ENCODE measurements around the gene ANKRD16. TPM values are rescaled to one million over a fixed set of nuclear protein-coding genes. Genes with fewer than 3 reads are reported as not detected.
A peak's percentile ranks its signal among the peaks of the same experiment; 100 is the strongest.
"Not testable (repeated sequence)": the region's sequence is repeated elsewhere in the genome, so short reads cannot be mapped to it uniquely, and the experiment has no call there.

Gene ANKRD16
- total RNA-seq, 1 experiment from 2014 or later: 5.8 TPM

DNA sequence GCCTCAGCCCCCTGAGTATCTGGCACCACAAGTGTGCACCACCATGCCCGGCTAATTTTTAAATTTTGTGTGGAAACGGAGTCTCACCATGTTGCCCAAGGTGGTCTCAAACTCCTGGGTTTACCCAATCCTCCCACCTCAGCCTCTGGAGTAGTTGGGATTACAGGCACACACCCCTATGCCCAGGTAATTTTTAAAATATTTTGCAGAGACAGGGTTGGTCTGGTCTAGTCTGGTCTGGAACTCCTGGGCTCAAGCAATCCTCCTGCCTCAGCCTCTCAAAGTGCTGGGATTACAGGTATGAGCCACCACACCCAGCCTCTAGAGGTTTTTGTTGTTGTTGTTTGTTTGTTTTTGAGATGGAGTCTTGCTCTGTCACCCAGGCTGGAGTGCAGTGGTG, 53.5 kb downstream of the ANKRD16 start:
- not testable (repeated sequence) for DNase-seq (ENCODE audit: low read depth)

DNA sequence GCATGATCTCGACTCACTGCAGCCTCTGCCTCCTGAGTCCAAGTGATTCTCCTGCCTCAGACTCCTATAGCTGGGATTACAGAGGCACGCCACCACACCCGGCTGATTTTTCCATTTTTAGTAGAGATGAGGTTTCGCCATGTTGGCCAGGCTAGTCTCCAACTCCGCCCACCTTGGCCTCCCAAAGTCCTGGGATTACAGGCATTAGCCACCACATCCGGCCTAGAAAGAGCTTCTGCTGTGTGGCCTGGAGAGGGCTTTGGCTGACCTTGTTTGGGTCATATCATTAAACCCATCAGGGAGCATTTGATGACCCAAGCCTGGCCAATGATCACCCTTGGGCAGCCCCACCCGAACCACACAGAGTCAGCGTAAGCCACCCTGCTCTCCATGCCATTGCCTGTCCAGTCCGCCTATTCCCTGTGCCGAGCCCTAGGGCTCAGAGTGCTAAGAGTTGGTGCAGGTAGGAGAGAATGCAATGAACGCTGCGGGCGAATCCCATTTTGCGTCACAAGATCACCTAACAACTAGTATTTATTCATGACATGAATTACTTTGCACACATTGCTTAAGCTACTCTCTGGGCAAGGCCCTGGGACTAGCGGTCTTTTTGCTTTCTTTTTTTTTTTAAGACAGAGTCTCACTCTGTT, 54.1 kb downstream of the ANKRD16 start:
- peak; percentile 17 for DNase-seq (ENCODE audit: low read depth)

DNA sequence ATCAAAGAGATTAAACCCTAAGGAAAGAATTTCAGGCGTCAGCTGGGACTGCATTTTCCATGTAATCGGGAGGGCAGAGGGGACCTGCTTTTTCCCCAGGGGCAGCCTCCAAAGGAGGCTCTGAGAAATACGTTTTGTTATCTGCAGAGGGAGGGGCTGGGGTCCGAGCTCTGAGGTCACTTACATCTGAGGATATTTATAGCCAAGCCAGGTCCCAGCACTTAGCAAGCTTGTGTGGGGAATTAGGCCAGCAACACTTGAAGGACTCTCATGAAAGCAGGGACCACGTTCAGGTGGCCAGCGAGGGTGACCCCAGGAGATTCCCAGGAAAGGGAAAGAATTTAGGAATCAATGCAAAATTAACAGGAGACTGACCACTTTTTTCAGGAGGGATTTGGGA, 55.9 kb downstream of the ANKRD16 start:
- DNase-seq (ENCODE audit: low read depth): no peak

DNA sequence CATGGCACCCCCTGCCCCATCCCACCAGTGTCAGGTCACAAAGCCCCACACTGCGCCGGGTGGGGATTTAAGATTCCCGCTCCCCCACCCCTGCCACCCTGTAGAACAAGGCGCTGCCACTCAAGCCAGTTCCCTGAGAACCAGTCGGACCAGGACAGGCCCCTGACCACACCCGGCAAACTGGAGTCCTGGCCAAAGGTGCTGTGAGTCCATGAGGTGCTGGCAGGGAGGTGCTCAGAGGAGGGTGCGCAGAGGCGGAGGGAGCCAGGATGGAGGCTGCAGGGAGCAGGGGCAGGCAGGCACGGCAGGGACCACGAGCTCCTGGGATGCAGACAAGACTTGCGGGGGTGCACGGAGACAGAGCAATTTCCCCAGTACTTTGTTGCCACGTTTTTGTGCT, 56.7 kb downstream of the ANKRD16 start:
- no peak for DNase-seq (ENCODE audit: low read depth)

DNA sequence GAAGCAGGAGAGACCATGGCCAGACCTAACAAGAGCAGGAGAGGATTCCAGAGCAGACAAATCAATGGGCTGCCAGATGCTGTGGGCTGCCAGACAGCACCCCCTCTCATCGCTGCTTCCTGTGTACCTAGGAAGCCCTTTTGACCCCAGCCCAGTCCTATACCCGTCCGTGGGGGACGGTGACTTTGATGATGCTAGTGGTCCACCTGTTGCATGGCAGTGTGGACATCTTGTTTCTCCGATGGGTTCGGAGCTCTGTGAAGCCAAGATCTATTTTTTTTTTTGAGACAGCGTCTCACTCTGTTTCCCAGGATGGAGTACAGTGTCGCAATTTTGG, 58.3 kb downstream of the ANKRD16 start:
- DNase-seq (ENCODE audit: low read depth): no peak

DNA sequence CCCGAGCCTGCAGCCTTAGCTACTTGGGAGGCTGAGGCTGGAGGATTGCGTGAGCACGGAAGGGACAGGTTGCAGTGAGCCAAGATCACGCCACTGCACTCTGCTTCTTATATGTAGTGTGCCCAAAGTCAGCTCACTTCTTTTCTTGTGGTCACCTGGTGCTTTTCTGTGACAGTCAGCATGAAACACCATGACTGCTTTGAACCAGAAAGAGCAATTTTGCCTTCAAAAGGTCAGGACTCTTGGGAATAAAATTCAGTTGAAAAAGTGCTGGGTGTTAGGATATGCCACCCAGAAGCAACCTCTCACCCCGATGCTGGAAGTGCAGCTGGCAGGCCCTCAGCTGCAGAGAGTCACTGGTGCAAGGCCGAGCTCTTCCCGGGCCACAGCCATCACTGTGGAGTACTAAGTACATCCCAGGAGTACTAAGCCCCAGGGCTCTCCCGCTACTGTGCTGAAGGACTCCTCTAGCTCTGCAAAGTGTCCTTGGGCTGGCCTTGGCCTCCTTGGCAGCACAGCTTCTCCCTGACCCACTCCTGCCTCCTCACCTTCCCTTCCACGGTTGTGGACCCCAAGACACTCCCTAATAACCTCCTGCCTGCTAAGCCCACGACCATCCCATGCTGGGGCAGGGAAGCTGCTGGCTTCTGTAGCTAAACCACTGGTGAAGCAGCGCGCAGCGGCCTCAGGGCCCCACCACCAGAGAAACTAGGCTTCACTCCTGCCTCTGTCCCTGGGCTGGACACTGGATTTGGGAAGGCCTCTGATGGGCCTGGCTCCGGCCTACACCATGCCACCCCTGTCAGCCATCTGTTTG, 58.9 kb downstream of the ANKRD16 start:
- DNase-seq (ENCODE audit: low read depth): no peak

DNA sequence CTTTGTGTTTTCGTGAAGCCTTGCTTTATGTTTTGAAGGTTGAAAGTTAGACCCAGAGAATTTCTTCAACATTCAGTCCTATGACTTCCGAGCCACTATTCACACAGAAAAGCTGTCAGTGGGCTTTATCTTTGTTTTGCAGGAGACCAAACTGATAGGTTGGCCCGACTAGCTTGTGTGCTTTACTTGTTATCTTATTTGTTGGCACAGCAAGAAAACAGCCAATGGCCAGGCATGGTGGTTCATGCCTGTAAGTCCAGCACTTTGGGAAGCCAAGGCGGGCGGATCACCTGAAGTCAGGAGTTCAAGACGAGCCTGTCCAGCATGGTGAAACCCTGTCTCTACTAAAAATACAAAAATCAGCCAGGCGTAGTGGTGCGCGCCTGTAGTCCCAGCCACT, 60.4 kb downstream of the ANKRD16 start:
- no peak for DNase-seq (ENCODE audit: low read depth)

DNA sequence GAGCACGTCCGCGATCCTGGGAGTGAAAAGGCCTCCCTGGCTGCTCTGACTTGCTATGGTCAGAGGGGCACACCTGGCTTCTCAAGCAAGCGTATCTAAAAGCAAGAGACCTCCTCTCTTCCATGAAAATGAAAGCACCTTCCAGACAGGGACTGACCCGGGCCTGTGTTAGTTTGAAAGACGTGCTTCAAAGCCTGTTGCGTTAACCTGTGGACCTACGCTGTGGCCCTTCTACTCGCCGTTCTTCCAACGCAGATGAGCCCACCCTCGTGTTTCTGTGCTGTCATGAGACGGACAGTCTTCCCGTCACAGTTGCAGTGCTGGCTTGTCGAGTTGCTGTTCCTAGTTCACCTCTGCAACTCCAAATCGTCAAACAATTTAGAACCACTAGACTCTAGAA, 61.0 kb downstream of the ANKRD16 start:
- DNase-seq (ENCODE audit: low read depth): no peak

DNA sequence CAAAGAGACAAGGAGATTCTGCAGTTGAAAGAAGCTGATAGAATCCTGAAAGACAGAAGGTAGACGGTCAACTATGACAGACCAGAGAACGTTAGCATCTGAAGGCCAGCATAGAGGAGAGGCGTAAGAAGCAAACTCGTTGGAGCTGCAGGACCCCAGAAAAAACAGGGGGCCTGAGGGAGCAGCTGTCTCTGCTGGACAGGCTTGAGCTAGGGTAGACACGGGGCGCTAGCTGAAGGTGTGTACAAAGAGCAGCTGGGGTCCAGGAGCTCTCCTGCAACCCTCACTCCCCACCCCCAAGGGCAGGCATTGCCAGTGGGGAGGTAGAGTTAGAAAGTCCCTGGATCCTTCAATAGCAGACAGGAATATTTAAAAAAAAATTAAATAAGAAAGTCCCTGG, 61.9 kb downstream of the ANKRD16 start:
- no peak for DNase-seq (ENCODE audit: low read depth)

DNA sequence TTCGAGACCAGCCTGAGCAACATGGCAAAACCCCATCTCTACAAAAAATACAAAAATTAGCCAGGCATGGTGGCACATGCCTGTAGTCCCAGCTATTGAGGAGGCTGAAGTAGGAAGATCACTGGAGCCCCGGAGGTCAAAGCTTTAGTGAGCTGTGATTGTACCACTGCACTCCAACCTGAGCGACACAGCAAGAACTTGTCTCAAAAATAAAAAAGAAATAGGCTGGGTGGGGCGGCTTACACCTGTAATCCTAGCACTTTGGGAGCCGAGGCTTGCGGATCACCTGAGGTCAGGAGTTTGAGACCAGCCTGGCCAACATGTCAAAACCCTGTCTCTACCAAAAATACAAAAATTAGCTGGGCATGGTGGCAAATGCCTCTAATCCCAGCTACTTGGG, 63.2 kb downstream of the ANKRD16 start:
- DNase-seq (ENCODE audit: low read depth): not testable (repeated sequence)

DNA sequence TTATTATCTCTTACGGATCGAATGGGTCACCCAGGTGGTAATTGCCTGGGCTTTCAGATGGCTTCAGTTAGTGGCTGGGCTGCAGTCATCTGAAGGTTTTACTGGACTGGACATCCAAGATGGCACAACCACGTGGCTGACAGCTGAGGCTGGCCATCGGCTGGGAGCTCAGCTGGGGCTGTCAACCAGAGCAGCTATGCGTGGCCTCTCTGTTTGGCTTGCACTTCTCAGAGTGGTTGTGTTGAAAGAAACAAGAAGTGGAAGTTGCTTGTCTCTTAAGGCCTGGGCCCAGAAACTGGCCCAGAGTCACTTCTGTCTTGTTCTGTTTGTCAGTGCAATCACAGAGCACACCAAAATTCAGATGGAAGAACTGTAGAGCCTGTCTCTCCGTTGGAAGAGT, 70.8 kb downstream of the ANKRD16 start:
- no peak for DNase-seq (ENCODE audit: low read depth)

DNA sequence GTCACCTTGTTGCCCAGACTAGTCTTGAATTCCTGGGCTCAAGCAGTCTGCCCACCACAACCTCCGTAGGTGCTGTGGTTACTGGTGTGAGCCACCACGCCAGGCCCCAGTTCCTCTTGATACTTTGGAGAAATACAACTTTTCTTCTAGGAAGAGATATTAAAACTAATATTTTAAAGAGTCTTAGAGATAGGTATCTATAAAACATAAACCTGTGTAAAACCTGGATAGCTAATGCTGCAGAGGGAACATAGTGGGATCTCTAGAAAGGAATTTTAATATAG, 71.7 kb downstream of the ANKRD16 start:
- no peak for DNase-seq (ENCODE audit: low read depth)

DNA sequence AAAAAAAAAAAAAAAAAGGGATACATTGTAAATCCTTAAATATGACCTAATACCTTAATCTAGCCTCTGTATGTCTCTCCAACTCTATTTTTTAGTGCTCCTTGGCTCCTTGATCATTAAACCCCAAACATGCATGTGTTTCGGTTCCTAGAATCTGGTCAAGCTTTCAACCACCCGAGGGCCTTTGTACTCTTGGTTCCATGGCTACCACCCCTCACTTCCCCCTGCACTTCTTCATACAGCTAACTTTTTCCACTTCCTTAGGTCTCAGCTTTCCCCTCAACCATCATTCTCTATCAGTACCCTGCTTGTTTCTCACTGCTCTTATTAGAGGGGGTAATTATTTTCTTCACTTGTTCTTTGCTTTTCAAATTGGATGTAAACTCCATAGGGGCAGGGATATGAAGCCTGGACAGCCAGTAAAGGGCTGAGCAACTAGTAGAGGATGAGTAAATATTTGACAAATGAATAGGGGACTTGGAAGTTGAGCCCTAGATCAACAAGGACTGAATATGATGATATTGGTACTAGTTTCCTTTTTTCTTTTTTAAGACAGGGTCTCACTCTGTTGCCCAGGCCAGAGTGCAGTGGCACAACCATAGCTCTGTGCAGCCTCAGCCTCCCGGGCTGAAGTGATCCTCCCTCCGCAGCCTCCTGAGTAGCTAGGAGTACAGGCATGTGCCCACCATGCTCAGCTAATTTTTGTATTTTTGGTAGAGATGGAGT, 72.2 kb downstream of the ANKRD16 start:
- DNase-seq (ENCODE audit: low read depth): no peak

DNA sequence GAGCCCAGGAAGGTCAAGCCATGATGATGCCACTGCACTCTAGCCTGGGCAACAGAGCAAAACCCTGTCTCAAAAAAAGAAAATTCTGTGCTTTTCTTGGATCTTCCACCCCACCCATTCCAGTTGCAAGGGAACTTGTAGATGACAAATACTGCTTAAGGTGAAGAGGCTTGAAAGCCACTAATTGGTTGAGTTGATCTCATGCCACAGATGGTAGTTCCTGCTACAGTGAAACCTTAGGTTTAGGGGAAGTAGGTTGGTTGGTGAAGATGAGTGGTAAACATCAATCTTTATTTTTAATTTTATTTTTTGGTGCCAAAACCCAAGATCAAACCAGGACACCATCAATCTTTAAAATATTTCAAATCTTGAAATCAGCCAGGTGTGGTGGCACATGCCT, 73.5 kb downstream of the ANKRD16 start:
- DNase-seq (ENCODE audit: low read depth): no peak

DNA sequence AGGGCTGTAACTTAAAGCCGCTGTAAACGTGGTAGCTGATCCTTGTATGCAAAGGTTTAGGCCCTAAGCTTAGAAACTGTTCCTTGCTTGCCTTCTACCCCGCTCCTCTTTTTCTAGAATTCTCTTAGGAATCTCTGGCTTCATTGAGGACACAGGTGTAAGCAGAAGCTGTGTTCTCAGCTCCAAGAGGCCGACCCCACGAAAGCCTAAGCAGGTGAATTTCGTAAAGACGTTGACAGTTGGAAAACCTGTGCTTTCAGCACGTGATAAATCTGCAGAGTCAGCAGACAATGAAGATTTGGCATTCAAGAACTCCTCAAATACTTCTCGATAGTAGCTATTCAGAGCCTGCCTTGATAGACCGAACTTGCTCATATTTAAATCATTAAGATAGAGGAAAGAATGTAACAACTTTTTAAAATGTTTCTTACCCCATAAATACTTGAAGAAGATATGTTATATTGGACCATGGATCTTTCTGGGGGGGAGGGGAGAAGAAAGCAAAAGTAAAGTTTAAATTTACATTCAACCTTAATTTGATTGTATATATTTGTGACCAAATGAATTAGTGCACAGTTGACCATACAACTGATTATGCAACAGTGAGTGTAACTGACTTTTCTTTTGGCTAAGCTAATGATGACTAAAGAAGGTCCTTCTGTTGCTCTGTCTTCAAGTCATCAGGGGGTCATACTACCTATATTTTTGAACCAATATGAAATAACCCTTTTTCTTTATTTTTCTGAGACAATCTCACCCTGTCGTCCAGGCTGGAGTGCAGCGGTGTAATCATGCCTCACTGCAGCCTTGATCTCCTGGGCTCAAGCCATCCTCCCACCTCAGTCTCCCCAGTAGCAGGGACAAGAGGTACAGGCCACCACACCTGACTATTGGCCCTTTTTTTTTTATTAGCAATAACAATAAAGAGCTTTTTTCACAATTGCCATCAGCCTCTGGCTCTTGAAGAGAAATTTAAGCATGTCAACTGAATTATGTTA, 75.3 kb downstream of the ANKRD16 start:
- peak; percentile 6 for DNase-seq (ENCODE audit: low read depth)

DNA sequence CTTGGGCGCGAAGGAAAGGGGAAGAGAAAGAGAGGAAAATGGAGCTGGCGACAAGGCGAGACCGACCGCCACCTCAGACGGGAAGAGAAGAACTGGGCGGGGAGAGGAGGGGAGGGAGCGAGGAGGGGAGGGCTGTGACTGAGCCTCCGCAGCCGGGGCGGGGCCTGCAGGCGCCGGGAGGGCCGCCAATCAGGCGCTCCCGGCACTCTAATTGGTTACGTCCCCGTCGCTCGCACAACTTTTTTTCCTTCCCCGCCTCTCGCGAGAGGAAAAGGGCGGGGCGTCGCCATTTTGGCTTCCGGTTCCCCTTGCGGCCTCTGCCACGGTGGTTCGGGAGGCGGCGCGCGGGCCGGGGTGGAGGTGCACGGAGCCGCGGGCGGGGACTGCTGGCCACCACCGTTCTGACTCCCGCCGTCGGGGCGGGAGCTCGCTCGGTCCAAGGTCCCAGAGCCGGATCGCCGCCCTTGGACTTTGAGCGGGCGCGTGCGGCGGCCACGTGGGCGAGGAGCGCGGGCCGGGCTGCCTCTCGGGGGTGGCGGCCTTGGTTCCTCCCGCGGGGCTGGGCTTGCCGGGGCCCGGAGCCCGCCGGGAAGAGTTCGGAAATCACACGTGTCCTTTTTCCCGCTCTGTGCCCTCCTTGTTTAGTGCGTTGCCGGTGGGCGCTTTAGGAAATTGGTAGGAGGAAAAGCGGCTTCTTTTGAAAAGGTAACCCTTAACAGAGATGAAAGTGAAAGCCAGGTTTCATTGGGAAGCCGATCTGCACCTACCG, 76.2 kb downstream of the ANKRD16 start, which contains the start of gene GDI2:
Gene GDI2 (minus strand): TSS at position 94 of the 769 bp plus-strand sequence. CDS start 176 bp downstream, outside the sequence.
- DNase-seq (ENCODE audit: low read depth): peak; percentile 97

DNA sequence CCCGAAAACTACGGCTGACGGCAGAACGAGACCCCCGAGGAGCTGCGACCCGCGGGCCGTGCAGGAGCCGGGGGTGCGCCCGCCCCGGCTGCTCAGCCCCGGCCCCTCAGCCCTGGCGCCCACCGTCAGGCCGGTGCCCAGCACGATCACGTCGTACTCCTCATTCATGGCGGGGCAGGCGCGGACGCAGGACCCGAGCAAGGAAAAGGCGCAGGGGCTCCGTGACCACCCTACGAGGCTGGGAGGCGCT, 76.7 kb downstream of the ANKRD16 start:
- no peak for DNase-seq (ENCODE audit: low read depth)

DNA sequence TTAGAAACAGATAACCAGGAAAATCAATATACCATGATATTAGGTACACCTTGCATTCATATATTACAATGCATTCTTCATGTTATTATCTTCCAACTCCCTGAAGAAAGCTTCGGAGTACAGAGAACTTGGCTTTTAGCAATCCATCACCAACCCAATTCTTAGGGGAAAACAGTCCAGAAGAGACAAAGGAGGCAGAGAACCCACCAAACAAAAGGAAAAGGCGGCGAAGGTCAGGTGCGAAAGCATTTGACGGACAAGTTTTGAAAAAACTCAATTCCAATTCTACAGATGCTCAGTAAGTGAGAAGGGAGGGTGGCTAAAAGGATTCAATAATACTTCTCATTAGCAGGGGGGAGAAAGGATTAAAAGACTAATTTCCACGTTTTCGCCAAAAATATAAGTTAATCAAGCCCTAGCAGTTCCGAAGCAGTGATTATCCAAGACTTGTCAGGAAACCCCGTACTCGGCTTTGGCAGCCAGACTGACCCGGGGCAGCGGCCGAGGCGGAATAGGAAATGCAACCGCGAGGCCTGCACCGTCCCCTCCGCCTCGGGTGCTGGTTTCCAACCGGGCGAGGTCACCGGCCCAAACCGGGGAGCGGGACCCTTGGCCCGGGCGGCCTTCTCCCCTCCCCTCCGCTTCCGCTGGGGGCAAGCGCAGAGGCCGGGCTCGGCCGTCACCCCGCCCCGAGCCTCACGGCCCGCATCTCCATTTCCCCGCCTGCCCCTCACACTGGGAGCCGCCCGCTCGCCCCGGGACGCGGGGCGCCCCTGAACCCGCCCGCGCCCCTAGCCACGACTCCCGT, 77.2 kb downstream of the ANKRD16 start:
- DNase-seq (ENCODE audit: low read depth): peak; percentile 45
